H1 (cell line): Measurements from ENCODE around the gene RAP1B. TPM values are rescaled to one million over a fixed set of nuclear protein-coding genes. Genes with fewer than 3 reads are reported as not detected.

Experiments used
- CTCF ChIA-PET: fragments of 300-600 bp; sonication (Branson Sonifier 250); formaldehyde crosslinking; loops from one replicate; lab custom pipeline; 2021; ENCODE audit not compliant: partially characterized antibody; lab: Charles Lee
- POLR2A ChIA-PET: fragments of 300-600 bp; sonication (Branson Sonifier 250); formaldehyde crosslinking; loops from one replicate; lab custom pipeline; 2021; ENCODE audit warnings: inconsistent platforms; ENCODE audit not compliant: partially characterized antibody; lab: Charles Lee
- DNase-seq, 2 experiments: peaks; one replicate each; pipeline versions ENCODE4 v3.0.0 to v3.0.0-alpha.2; 2010 to 2022; ENCODE audit warnings: low spot score in 2 of 2, low read depth in 1 of 2, mixed read lengths in 1 of 2
- FAIRE-seq: peaks from 2 replicates; lab custom pipeline; 2011; peaks lifted over from hg19 to GRCh38; lab: Jason Lieb, UNC
- H2AFZ ChIP-seq: 2 replicates; pipeline ENCODE4 v1.8.1; 2012; ENCODE audit warnings: low read length, inconsistent platforms
- H2AK5ac ChIP-seq: 2 replicates; pipeline ENCODE4 v1.6.1; 2013; ENCODE audit warnings: low read depth, low read length
- H2BK120ac ChIP-seq: replicated peaks from 2 replicates; pipeline ENCODE3; 2013; ENCODE audit warnings: low read depth, low read length, inconsistent platforms
- H2BK12ac ChIP-seq: 2 replicates; pipeline ENCODE4 v1.6.1; 2013; ENCODE audit warnings: low read depth, low read length
- H2BK15ac ChIP-seq: 2 replicates; pipeline ENCODE4 v1.6.1; 2013; ENCODE audit warnings: low read length
- H2BK20ac ChIP-seq: 2 replicates; pipeline ENCODE4 v1.6.1; 2013; ENCODE audit warnings: low read length
- H2BK5ac ChIP-seq: 2 replicates; pipeline ENCODE4 v1.6.1; 2013; ENCODE audit warnings: low read depth, low read length
- H3K14ac ChIP-seq: 2 replicates; pipeline ENCODE4 v1.6.1; 2013; ENCODE audit warnings: inconsistent platforms; ENCODE audit not compliant: insufficient read length
- H3K18ac ChIP-seq: 2 replicates; pipeline ENCODE4 v1.6.1; 2013; ENCODE audit warnings: low read length; ENCODE audit errors: extremely low read depth
- H3K23ac ChIP-seq: 2 replicates; pipeline ENCODE4 v1.6.1; 2013; ENCODE audit warnings: inconsistent platforms; ENCODE audit not compliant: insufficient read length
- H3K23me2 ChIP-seq: 2 replicates; pipeline ENCODE4 v1.6.1; 2013; ENCODE audit warnings: low read depth, low read length
- H3K27ac ChIP-seq: 2 replicates; pipeline ENCODE4 v1.6.1; 2011; ENCODE audit warnings: low read depth, low read length, inconsistent platforms
- H3K27me3 ChIP-seq, 4 experiments: replicated peaks in 1 of 4; 1 replicate in 1 of 4; 2 replicates in 3 of 4; pipeline versions ENCODE4 v1.6.1 to v1.8.1; 2011 to 2013; ENCODE audit warnings: low read length in 3 of 4, mild to moderate bottlenecking in 3 of 4, inconsistent platforms in 2 of 4, mixed read lengths in 2 of 4, moderate library complexity in 1 of 4; ENCODE audit not compliant: control insufficient read depth in 3 of 4, insufficient read depth in 3 of 4; ENCODE audit errors: extremely low read depth in 1 of 4
- H3K36me3 ChIP-seq, 4 experiments: 2 replicates each; pipeline versions ENCODE4 v1.6.1 to v1.8.1; 2011 to 2013; ENCODE audit warnings: mild to moderate bottlenecking in 4 of 4, low read length in 3 of 4, moderate library complexity in 2 of 4, control low read depth in 1 of 4, inconsistent platforms in 1 of 4; ENCODE audit not compliant: insufficient read depth in 4 of 4, control insufficient read depth in 2 of 4
- H3K4ac ChIP-seq: replicated peaks from 2 replicates; pipeline ENCODE3; 2013; ENCODE audit warnings: low read length, low read depth, mixed read lengths, inconsistent platforms; ENCODE audit not compliant: insufficient read length
- H3K4me1 ChIP-seq, 4 experiments: replicated peaks in 1 of 4; 1 replicate in 1 of 4; 2 replicates in 3 of 4; pipeline versions ENCODE4 v1.6.1 to v1.8.1; 2011 to 2013; ENCODE audit warnings: low read length in 3 of 4, inconsistent platforms in 2 of 4, mixed read lengths in 1 of 4; ENCODE audit not compliant: insufficient read depth in 4 of 4, control insufficient read depth in 3 of 4
- H3K4me2 ChIP-seq, 2 experiments: 2 replicates each; pipeline versions ENCODE4 v1.6.1 to v1.8.1; 2011 to 2013; ENCODE audit warnings: low read depth in 2 of 2, low read length in 2 of 2, control low read depth in 1 of 2, inconsistent platforms in 1 of 2, mild to moderate bottlenecking in 1 of 2; ENCODE audit not compliant: insufficient read depth in 1 of 2
- H3K4me3 ChIP-seq, 4 experiments: fragments of 200-600, 300-600 bp in 1 of 4; sonication (generic), shearing (Covaris generic), sonication (Bioruptor Twin) in 1 of 4; 2 replicates each; pipeline versions ENCODE4 v1.5.1 to v1.8.1; 2011 to 2016; ENCODE audit warnings: low read length in 4 of 4, low read depth in 3 of 4, control low read depth in 2 of 4, inconsistent platforms in 2 of 4, mild to moderate bottlenecking in 2 of 4, mixed read lengths in 1 of 4, moderate library complexity in 1 of 4; ENCODE audit not compliant: insufficient read depth in 2 of 4; ENCODE audit errors: extremely low read depth in 1 of 4
- H3K56ac ChIP-seq: replicated peaks from 2 replicates; pipeline ENCODE3; 2013; ENCODE audit warnings: low read depth, mild to moderate bottlenecking, mixed read lengths, low read length, inconsistent platforms; ENCODE audit not compliant: insufficient read length
- H3K79me1 ChIP-seq: 2 replicates; pipeline ENCODE4 v1.6.1; 2013; ENCODE audit warnings: low read depth, low read length, control low read depth
- H3K79me2 ChIP-seq, 2 experiments: 2 replicates each; pipeline versions ENCODE4 v1.6.1 to v1.8.1; 2012 to 2013; ENCODE audit warnings: low read length in 2 of 2, mild to moderate bottlenecking in 2 of 2, inconsistent platforms in 1 of 2; ENCODE audit not compliant: insufficient read depth in 2 of 2, control insufficient read depth in 1 of 2
- H3K9ac ChIP-seq, 4 experiments: replicated peaks in 1 of 4; 1 replicate in 1 of 4; 2 replicates in 3 of 4; pipeline versions ENCODE4 v1.6.1 to v1.8.1; 2011 to 2013; ENCODE audit warnings: low read depth in 3 of 4, low read length in 3 of 4, control low read depth in 2 of 4, mild to moderate bottlenecking in 2 of 4, moderate library complexity in 2 of 4, inconsistent platforms in 1 of 4; ENCODE audit errors: extremely low read depth in 1 of 4
- H3K9me3 ChIP-seq, 2 experiments: 2 replicates each; pipeline versions ENCODE4 v1.6.1 to v1.8.1; 2012 to 2013; ENCODE audit warnings: mild to moderate bottlenecking in 2 of 2, moderate library complexity in 2 of 2, control low read depth in 1 of 2, inconsistent platforms in 1 of 2, low read depth in 1 of 2, low read length in 1 of 2, mixed read lengths in 1 of 2; ENCODE audit not compliant: insufficient read depth in 2 of 2
- H4K20me1 ChIP-seq, 2 experiments: replicated peaks in 1 of 2; 2 replicates each; pipeline versions ENCODE3 to v1.8.1; 2011 to 2013; ENCODE audit warnings: inconsistent platforms in 2 of 2, low read length in 2 of 2, mild to moderate bottlenecking in 1 of 2; ENCODE audit not compliant: insufficient read depth in 2 of 2, control insufficient read depth in 1 of 2
- H4K5ac ChIP-seq: 2 replicates; pipeline ENCODE4 v1.6.1; 2013; ENCODE audit warnings: low read length, low read depth, mixed read lengths, inconsistent platforms; ENCODE audit not compliant: insufficient read length
- H4K8ac ChIP-seq: 2 replicates; pipeline ENCODE4 v1.8.0; 2013; ENCODE audit warnings: mild to moderate bottlenecking, moderate library complexity, low read length, inconsistent platforms; ENCODE audit not compliant: insufficient read depth; ENCODE audit errors: extremely low read depth
- H4K91ac ChIP-seq: replicated peaks from 2 replicates; pipeline ENCODE3; 2013; ENCODE audit warnings: low read length, mixed read lengths, inconsistent platforms; ENCODE audit not compliant: insufficient read length
- WGBS, 2 experiments: shearing (Covaris generic) in 1 of 2; methylation state at CpG; one replicate each; pipeline versions ENCODE4 v1.1.6 to v1.1.7; 2013 to 2015; ENCODE audit warnings: low lambda C conversion rate in 2 of 2, mixed read lengths in 2 of 2, inconsistent platforms in 1 of 2, low coverage in 1 of 2, missing lambda C conversion rate in 1 of 2; ENCODE audit not compliant: insufficient replicate concordance in 2 of 2, insufficient coverage in 1 of 2, insufficient read length in 1 of 2; ENCODE audit errors: extremely low coverage in 1 of 2, missing lambda C conversion rate in 1 of 2; 5-methylcytosine and 5-hydroxymethylcytosine counted together
- polyA plus RNA-seq, 7 experiments: library from polyadenylated mRNA; depleted of rRNA in 3 of 7; stranded (reverse) in 5 of 7; unstranded in 2 of 7; fragments of >200 nt in 5 of 7; fragments of 200-250 nt in 2 of 7; gene quantifications; 1 replicate in 5 of 7; 2 replicates in 1 of 7; 4 replicates in 1 of 7; pipeline versions ENCODE4 v1.2.1 to v1.2.3, GENCODE V29; 2011 to 2013; ENCODE audit warnings: missing spikeins in 2 of 7, mixed read lengths in 2 of 7
- total RNA-seq: library from RNA; stranded (reverse); fragmentation: NEBNext Ultra II Directional; extraction: Animal tissue kit (Norgen Biotek cat#: 25700); gene quantifications from 2 replicates; pipeline ENCODE4 v1.2.1, GENCODE V29; 2021
- TF ChIP-seq, protein P1 (sequence below): IDR thresholded peaks from 2 replicates; pipeline ENCODE4 v1.6.1; 2012; ENCODE audit warnings: low read length, inconsistent platforms

RAP1B gene
- total and polyA plus RNA-seq, 2 of the 8 experiments (the other 6 are each of a cell fraction or from before 2014, with no cell fraction given), result 61.4 to 112 TPM

DNA sequence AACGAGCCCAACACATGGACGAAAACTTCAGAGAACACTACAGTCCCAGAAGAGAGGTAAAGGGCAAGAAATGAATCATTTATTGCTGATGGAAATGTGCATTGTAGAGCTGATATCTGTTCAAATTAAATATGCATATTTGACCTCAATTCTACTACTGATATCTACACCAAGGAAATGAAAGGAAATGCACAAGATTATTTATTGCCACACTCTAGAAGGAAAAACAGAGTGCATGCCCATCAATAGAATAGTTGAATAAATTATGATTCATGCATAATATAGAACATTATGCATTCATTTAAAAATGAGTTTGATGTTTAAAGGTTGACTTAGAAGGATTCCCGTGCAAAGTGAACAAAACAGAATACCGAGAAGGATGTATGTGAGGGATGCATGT is 60.5 kb downstream of the RAP1B start:
- TF ChIP-seq, protein P1, sequence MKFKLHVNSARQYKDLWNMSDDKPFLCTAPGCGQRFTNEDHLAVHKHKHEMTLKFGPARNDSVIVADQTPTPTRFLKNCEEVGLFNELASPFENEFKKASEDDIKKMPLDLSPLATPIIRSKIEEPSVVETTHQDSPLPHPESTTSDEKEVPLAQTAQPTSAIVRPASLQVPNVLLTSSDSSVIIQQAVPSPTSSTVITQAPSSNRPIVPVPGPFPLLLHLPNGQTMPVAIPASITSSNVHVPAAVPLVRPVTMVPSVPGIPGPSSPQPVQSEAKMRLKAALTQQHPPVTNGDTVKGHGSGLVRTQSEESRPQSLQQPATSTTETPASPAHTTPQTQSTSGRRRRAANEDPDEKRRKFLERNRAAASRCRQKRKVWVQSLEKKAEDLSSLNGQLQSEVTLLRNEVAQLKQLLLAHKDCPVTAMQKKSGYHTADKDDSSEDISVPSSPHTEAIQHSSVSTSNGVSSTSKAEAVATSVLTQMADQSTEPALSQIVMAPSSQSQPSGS, result no peak

More for the DNA sequence above, 60.5 kb downstream of the RAP1B start:
- Histone ChIP-seq H3K36me3 (no peaks in the 10 kb centered on the region), H4K20me1 (no peaks in the 10 kb centered on the region), H3K18ac (no peak overlapping the region), H3K4me2 (no peak overlapping the region), H3K27ac (no peak overlapping the region), H2AFZ (no peak overlapping the region), H3K79me1 (no peaks in the 10 kb centered on the region), H3K23me2 (no peaks in the 10 kb centered on the region), H3K23ac (no peak overlapping the region), H3K14ac (no peak overlapping the region), H3K4me3 (no peak overlapping the region), H2AK5ac (no peak overlapping the region), H3K4me1 (peaks cover 0 to 4% (median under 1%) of the 10 kb centered on the region in 4 experiments; a peak in 1 of 7 replicates), H2BK15ac (no peak overlapping the region), H3K9ac (no peak overlapping the region), H3K9me3 (no peaks in the 10 kb centered on the region), H2BK5ac (no peak overlapping the region), H2BK120ac (no peak overlapping the region), H2BK12ac (no peak overlapping the region), H4K91ac (no peak overlapping the region), H3K27me3 (no peaks in the 10 kb centered on the region), H3K4ac (no peak overlapping the region), H2BK20ac (no peak overlapping the region), H4K5ac (no peak overlapping the region), H3K79me2 (no peaks in the 10 kb centered on the region), H4K8ac (no peak overlapping the region), H3K56ac (no peak overlapping the region)
- no peak for DNase-seq
- POLR2A ChIA-PET, result interaction anchor here (1.5 kb wide), 1 partner anchor 16 kb away, joined by 4 read pairs; the partner anchor contains the start of gene NUP107
- no peak for FAIRE-seq
- WGBS, 2 experiments, result 96% methylated on average over 4 of the region's 4 CpGs; no CpG with 5 or more reads in 1 of the 2 experiments
- CTCF ChIA-PET, result no interaction called here
